EL (cell line): ENCODE results near the gene LEFTY1.
A peak's percentile ranks its signal among the peaks of the same experiment; 100 is the strongest.
"Not testable (repeated sequence)": the region's sequence is repeated elsewhere in the genome, so short reads cannot be mapped to it uniquely, and the experiment has no call there.

Experiments
- DNase-seq: peaks from one replicate; pipeline ENCODE4 v3.0.0-alpha.2; 2016

The LEFTY1 gene

GRCh38 chr1:225845571-225846259 lies 43.2 kb downstream of the LEFTY1 start:
- peak; percentile 68 for DNase-seq

- no peak for DNase-seq
Measured at GRCh38 chr1:225845097-225845496, 43.8 kb downstream of the LEFTY1 start.

- DNase-seq: no peak
Measured at GRCh38 chr1:225844236-225845061, 44.5 kb downstream of the LEFTY1 start.

- no peak for DNase-seq
Measured at GRCh38 chr1:225843426-225843795, 45.5 kb downstream of the LEFTY1 start.

- DNase-seq: no peak
Measured at GRCh38 chr1:225842788-225843425, 46.0 kb downstream of the LEFTY1 start.

- no peak for DNase-seq
Measured at GRCh38 chr1:225842074-225842473, 46.9 kb downstream of the LEFTY1 start.

- DNase-seq: no peak
Measured at GRCh38 chr1:225840713-225841112, 48.2 kb downstream of the LEFTY1 start.

- DNase-seq: no peak
Measured at GRCh38 chr1:225840223-225840610, 48.7 kb downstream of the LEFTY1 start.

- no peak for DNase-seq
Measured at GRCh38 chr1:225838793-225839192, 50.2 kb downstream of the LEFTY1 start.

GRCh38 chr1:225836296-225836695 lies 52.6 kb downstream of the LEFTY1 start:
- not testable (repeated sequence) for DNase-seq
